HG03139 (cell line): ENCODE data around the gene LUC7L2.
"Not testable (repeated sequence)": the region's sequence is repeated elsewhere in the genome, so short reads cannot be mapped to it uniquely, and the experiment has no call there.

ENCODE experiments used
- ATAC-seq: cut with Tn5 transposase; IDR thresholded peaks from one replicate; pipeline ENCODE4 v1.9.1; 2021; ENCODE audit not compliant: unreplicated experiment

Gene LUC7L2

DNA sequence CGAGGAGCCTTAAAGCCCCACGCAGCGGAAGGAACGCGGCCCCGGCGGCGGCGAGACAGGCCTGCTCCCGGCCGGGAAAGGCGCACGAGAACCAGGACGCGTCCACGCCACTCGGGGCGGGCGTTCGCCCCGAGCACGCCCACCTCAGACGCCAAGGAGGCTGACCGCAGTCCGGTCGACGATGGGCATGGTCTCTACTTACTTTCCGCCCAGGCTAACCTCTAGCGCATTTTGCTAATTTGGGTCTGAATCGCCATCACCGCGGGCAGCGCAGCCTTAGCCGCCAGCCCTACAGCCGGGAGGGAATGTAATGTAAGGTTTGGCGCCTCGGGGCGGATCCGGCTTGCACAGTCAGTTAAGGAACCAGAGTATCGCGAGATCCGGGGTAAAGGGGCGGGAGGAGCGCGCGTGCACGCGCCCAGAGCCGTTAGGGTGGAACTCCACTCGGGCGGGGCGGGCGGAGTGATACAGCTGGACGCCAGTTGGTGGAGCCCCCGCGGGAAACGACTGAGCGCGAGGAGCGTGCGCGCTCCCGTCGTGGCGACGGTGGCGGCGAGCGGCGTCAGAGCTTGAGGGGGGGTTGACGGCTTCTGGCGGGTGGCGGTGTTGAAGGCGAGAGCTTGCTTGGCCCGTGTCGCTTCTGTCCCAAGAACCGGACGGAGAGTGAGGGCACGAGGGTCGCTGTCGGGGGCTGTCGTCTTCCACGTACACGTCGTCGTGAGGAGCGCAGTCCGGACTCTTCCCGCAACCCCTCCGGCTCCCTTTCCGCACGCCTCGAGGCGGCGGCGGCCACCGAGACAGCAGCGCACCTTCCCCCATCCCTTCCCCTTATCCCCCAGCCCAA, at the start of gene LUC7L2:
Gene LUC7L2, plus strand, starts transcription at position 529 of the 844 bp plus-strand sequence. CDS start 368 bp downstream, outside the sequence.
- peak; percentile 75 for ATAC-seq

DNA sequence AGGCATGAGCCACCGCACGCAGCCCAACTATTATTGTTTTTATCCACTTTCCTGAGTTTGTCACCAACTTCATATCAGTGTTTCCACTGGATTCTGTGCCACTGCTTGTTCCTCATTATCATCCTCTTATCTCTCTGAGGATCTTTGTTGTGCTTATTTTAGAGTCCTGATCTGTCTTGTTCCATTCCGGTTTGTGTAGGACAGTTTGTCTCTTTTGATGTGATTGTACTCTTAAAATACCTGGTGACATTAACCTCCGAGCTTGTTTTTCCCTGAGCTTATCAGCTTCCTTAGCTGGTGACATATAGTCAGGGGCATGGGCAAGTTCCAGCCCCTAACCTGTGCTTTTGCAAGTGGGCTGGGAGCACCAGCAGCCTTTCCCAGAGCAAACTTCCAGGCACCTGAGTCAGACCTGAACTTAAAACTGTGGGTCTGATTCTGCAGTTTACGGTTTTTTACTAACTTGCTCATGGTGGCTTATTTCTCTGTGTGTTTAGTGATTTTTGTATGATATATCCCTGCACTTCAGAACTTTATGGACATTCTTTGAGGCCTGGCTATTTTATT, 41.7 kb upstream of the LUC7L2 start:
- no peak for ATAC-seq

GRCh38 chr7:139321071-139321745, 38.5 kb upstream of the LUC7L2 start:
- no peak for ATAC-seq

- ATAC-seq, result not testable (repeated sequence)
Measured at GRCh38 chr7:139324709-139325108, 35.0 kb upstream of the LUC7L2 start.

DNA sequence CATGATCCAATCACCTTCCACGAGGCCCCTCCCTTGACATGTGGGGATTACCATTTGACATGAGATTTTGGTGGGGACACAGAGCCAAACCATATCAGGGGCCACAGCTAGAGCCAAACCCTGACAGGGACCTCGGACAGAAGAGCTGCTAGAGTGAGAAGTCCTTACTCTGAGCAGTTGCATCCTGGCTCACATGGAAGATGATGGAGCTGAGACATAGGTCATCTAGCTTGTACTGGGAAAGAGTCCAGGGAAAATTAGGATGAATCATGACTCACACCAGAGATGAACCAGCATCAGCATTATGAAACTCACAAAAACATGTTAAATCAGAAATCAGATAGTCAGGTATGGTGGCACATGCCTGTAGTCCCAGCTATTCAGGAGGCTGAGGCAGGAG, 31.3 kb upstream of the LUC7L2 start:
- ATAC-seq, result no peak

DNA sequence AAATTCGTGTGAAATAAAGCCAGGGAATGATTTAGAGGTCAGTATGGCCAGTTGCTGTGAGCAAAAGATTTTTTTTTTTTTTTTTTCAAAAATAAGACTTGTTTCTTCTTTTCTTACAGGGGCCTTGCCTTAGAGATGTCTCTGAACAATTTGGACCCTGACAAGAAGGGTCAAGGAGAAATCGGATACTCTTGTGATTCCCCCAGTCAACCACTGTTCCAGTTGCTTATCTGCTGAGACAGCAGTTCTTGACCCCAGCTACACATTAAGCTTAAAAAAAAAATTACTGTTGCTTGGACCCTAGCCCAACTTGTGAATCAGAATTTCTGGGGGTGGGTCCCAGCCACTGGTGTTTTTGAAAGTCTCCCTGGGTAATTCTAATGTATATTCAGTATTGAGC, 30.6 kb upstream of the LUC7L2 start:
- ATAC-seq, result no peak

GRCh38 chr7:139330333-139331030, 29.2 kb upstream of the LUC7L2 start:
- ATAC-seq, result no peak

GRCh38 chr7:139332697-139333359, 26.9 kb upstream of the LUC7L2 start:
- no peak for ATAC-seq

- ATAC-seq, result not testable (repeated sequence)
Measured at GRCh38 chr7:139333443-139333842, 26.3 kb upstream of the LUC7L2 start.

DNA sequence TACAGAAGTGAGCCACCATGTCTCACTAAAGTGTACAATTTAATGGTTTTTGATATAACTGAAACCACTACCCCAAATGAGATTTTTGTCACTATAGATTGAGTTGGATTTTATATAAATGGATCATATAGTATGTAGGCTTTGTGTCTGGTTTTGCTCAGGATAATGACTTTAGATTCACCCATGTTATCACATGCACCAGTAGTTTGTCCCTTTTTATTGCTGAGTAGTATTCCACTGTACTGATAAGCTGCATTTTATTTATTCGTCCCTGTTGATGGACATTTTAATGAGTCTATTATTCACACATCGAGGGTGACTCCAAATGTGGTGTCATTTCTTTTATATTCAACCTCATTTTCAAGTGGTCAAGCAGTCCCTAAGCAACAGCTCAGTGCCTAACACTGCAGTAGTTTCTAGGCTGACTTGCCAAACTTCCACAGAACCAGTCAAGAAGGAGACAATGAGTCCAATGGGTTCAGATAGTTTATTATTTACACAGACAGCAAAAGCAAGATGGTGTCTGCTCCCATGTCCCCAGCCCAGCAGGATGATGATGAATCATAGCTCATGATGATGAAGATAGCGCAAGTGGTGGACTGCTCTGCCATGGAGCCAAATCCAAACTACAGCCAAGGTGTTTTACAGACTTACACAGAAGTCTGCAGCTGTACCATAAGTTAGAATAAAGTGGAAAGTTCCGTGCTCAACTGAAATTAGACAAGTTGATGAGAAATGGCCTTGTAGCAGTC, 25.1 kb upstream of the LUC7L2 start:
- ATAC-seq, result no peak

DNA sequence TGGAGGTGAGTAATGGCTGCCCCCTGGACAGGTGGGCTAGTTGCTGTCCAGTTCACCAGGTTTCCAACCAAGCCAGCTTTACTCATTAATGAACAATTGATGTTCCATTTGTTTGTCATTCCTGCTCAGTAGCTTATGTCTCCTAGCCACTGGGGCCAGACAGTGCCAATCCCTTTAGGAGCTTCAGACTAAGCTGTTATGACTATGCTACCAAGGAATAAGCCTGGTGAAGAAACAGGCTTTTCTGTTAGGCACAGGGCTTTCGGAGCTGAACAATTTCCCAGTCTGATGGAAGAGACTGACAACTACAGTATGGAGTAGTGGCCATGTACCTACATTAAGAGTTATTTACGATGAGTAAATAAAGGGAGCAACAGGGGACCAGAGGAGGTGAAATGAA, 20.7 kb upstream of the LUC7L2 start:
- ATAC-seq, result no peak

DNA sequence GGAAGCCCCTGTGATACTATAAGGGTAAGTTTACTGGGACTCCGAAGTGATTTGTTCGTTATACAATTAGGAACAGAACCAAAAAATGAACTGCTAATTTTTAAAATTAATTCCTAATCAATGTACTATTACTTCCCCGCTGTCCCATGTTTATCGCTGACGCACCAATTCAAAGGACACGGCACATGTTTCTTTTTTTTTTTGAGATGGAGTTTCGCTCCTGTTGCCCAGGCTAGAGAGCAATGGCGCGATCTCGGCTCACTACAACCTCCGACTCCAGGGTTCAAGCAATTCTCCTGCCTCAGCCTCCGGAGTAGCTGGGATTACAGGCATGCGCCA, 20.0 kb upstream of the LUC7L2 start:
- no peak for ATAC-seq

DNA sequence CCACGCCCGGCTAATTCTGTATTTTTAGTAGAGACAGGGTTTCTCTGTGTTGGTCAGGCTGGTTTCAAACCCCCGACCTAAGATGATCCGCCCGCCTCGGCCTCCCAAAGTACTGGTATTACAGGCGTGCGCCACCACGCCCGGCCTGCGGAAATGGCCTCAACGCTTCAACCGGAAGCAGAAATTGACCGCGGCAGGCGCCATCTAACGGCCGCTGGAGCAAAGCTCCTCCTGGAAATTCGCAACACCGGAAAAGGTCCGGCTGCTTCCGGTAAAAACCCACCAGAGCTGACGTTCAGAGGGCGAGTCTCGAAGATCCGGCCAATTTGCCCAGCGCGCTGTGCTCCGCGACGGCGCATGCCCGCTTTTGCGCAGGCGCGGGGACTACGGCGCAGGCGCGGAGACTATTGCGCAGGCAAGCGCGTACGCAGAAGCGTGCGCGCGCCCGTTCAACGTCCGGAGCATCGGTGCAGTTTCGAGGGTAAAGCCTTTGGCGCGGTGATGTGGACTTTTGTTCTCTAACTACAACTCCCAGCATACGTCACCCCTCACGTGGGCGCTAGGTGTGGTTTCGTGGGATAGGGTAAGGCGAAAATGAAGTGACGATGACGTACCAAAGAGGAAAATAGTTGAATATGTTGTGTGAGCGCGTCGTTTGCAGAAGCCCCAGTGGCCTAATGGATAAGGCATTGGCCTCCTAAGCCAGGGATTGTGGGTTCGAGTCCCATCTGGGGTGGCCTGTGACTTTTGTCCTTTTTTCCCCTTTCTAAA, 19.5 kb upstream of the LUC7L2 start:
- peak; percentile 76 for ATAC-seq

GRCh38 chr7:139340808-139341057, 19.0 kb upstream of the LUC7L2 start:
- no peak for ATAC-seq

- ATAC-seq, result peak; percentile 48
Measured at GRCh38 chr7:139341058-139341775, 18.5 kb upstream of the LUC7L2 start, which contains the start of gene FMC1. Gene FMC1, plus strand, starts transcription at chr7:139341337. Its CDS starts 48 bp downstream, at chr7:139341385.

- no peak for ATAC-seq
Measured at GRCh38 chr7:139341776-139342226, 17.9 kb upstream of the LUC7L2 start.

GRCh38 chr7:139345042-139345441, 14.7 kb upstream of the LUC7L2 start:
- no peak for ATAC-seq

GRCh38 chr7:139351027-139351426, 8.7 kb upstream of the LUC7L2 start:
- ATAC-seq, result no peak

- ATAC-seq, result no peak
Measured at GRCh38 chr7:139354729-139355128, 5.0 kb upstream of the LUC7L2 start.
